ENCODE results near the gene GPI.
"Not testable (repeated sequence)": the region's sequence is repeated elsewhere in the genome, so short reads cannot be mapped to it uniquely, and the experiment has no call there.

GRCh38 chr19:34330596-34330995, 34.4 kb upstream of the GPI start:
- TF ChIP-seq CTCF (conservative IDR thresholded peaks at IDR 0.05 in 1 of 2, IDR thresholded peaks at IDR 0.05 in 1 of 2; ENCODE audit: low read depth in 1 of 2, low read length in 2 of 2); EZH2 (IDR thresholded peaks at IDR 0.05; ENCODE audit: low read length, missing control alignments): not testable (repeated sequence)

All from fibroblast of lung (primary cell).